Natural killer cell (primary cell): ENCODE measurements around the gene AVP. TPM values are rescaled to one million over a fixed set of nuclear protein-coding genes. Genes with fewer than 3 reads are reported as not detected.

Experiments
- ATAC-seq, 3 donors: fragments of 150-1000 bp in 2 of 3; fragments of 200-7000 bp in 1 of 3; cut with Tn5 transposase; 1 replicate in 1 of 3; 2 replicates in 2 of 3; pipeline ENCODE4 v1.10.0; 2021; ENCODE audit warnings: mild to moderate bottlenecking in 2 of 3, moderate library complexity in 2 of 3
- DNase-seq, 2 donors: peaks; one replicate each; pipeline versions ENCODE4 v3.0.0 to v3.0.0-alpha.2; 2013 to 2021; ENCODE audit warnings: mixed read lengths in 1 of 2
- H3K27ac ChIP-seq: one replicate; pipeline ENCODE4 v1.5.1; 2013; ENCODE audit warnings: mild to moderate bottlenecking, low read length
- H3K27me3 ChIP-seq: one replicate; pipeline ENCODE4 v1.6.1; 2013; ENCODE audit warnings: low read length; ENCODE audit not compliant: control insufficient read depth, insufficient read depth
- H3K36me3 ChIP-seq: one replicate; pipeline ENCODE4 v1.6.1; 2013; ENCODE audit warnings: low read length; ENCODE audit not compliant: control insufficient read depth, insufficient read depth
- H3K4me1 ChIP-seq: one replicate; pipeline ENCODE4 v1.6.1; 2013; ENCODE audit warnings: low read length; ENCODE audit not compliant: control insufficient read depth, insufficient read depth
- H3K4me3 ChIP-seq: one replicate; pipeline ENCODE4 v1.5.1; 2013; ENCODE audit warnings: low read length
- H3K9me3 ChIP-seq: one replicate; pipeline ENCODE4 v1.6.1; 2013; ENCODE audit warnings: low read length; ENCODE audit not compliant: control insufficient read depth, insufficient read depth
- H3K27ac Mint-ChIP-seq, 2 donors: one replicate each; pipeline ENCODE4 v1.8.0; 2022; ENCODE audit warnings: mild to moderate bottlenecking in 2 of 2, mixed read lengths in 2 of 2, moderate library complexity in 1 of 2
- H3K27me3 Mint-ChIP-seq, 2 donors: one replicate each; pipeline ENCODE4 v1.8.0; 2022; ENCODE audit warnings: low read depth in 2 of 2, mixed read lengths in 2 of 2
- H3K36me3 Mint-ChIP-seq: one replicate; pipeline ENCODE4 v1.8.0; 2022; ENCODE audit warnings: mixed read lengths
- H3K4me1 Mint-ChIP-seq, 2 donors: one replicate each; pipeline ENCODE4 v1.8.0; 2022; ENCODE audit warnings: mixed read lengths in 2 of 2
- H3K4me3 Mint-ChIP-seq: one replicate; pipeline ENCODE4 v1.8.0; 2022; ENCODE audit warnings: mild to moderate bottlenecking, moderate library complexity, mixed read lengths
- H3K9me3 Mint-ChIP-seq, 2 donors: one replicate each; pipeline ENCODE4 v1.8.0; 2022; ENCODE audit warnings: mixed read lengths in 2 of 2
- WGBS: methylation state at CpG from one replicate; pipeline ENCODE4 v1.1.7; 2013; ENCODE audit warnings: missing lambda C conversion rate; ENCODE audit not compliant: insufficient coverage; 5-methylcytosine and 5-hydroxymethylcytosine counted together
- intact Hi-C: fragments of 100-400 bp; cut with micrococcal nuclease; formaldehyde crosslinking; loops from one replicate; pipeline ENCODE4 v1.14.2; 2022
- total RNA-seq, 4 donors: library from RNA; stranded (reverse); fragments of 120-200 nt in 1 of 4; gene quantifications; one replicate each; pipeline versions ENCODE4 v1.2.3 to v1.2.4, GENCODE V29; 2013 to 2022
- TF ChIP-seq, protein P1 (sequence below): fragments of 200-600 bp; IDR thresholded peaks from one replicate; pipeline ENCODE4 v1.8.0; 2022; ENCODE audit warnings: antibody characterized with exemption

Gene AVP, protein sequence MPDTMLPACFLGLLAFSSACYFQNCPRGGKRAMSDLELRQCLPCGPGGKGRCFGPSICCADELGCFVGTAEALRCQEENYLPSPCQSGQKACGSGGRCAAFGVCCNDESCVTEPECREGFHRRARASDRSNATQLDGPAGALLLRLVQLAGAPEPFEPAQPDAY
- not detected for total RNA-seq
- total RNA-seq (2013), result not detected

DNA sequence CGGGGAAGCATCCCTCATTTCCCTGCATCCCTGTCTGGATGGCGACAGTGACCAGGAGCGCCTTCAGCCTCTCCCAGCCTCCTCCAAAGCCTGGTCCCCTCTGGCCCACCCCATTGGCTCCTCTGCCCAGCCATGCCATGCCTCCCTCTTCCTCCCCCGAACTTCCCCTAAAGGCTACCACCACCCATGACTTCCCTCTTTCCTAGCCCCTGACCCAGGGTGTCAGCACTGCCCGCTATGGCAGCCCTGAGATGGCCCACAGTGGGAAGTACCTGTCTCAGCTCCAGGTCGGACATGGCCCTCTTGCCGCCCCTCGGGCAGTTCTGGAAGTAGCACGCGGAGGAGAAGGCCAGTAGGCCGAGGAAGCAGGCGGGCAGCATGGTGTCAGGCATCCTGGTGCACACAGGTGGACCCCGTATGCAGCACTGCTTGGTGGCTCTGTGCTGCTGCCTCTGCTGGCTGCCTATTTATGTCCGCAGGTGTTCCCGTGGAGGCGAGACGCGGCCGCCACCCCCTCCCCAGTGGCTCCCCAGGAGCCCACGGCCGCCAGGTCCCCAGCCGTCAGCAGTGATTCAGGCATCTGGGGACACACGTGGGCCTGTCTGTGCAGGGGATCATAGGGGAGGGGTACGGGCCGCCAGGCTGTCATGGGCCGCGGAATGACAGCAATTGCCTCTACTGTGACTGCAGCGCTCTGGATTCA lies at the start of gene AVP:
Gene AVP (minus strand): TSS at position 442 of the 703 bp plus-strand sequence. CDS start 50 bp downstream, at position 392.
- DNase-seq (no peak), ATAC-seq (no peak)
- Mint-ChIP-seq H3K9me3 (no peaks in the 10 kb centered on the region), H3K27ac (peak within 1 kb of the TSS in 1 of 2 donors; percentile 21), H3K4me1 (peaks cover 0 to 6% of the 10 kb centered on the region in 2 donors), H3K4me3 (peak within 1 kb of the TSS; percentile 59), H3K36me3 (no peaks in the 10 kb centered on the region), H3K27me3 (peaks cover 47 to 48% of the 10 kb centered on the region in 2 donors)
- intact Hi-C loops, result no loop called here
- 44% methylated on average over 28 of the region's 28 CpGs for WGBS
- Histone ChIP-seq H3K9me3 (no peaks in the 10 kb centered on the region), H3K36me3 (no peaks in the 10 kb centered on the region), H3K4me1 (peaks cover 13% of the 10 kb centered on the region), H3K4me3 (no peak within 1 kb of the TSS), H3K27ac (no peak within 1 kb of the TSS), H3K27me3 (peaks cover 28% of the 10 kb centered on the region)
- TF ChIP-seq, protein P1, sequence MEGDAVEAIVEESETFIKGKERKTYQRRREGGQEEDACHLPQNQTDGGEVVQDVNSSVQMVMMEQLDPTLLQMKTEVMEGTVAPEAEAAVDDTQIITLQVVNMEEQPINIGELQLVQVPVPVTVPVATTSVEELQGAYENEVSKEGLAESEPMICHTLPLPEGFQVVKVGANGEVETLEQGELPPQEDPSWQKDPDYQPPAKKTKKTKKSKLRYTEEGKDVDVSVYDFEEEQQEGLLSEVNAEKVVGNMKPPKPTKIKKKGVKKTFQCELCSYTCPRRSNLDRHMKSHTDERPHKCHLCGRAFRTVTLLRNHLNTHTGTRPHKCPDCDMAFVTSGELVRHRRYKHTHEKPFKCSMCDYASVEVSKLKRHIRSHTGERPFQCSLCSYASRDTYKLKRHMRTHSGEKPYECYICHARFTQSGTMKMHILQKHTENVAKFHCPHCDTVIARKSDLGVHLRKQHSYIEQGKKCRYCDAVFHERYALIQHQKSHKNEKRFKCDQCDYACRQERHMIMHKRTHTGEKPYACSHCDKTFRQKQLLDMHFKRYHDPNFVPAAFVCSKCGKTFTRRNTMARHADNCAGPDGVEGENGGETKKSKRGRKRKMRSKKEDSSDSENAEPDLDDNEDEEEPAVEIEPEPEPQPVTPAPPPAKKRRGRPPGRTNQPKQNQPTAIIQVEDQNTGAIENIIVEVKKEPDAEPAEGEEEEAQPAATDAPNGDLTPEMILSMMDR, result no peak

DNA sequence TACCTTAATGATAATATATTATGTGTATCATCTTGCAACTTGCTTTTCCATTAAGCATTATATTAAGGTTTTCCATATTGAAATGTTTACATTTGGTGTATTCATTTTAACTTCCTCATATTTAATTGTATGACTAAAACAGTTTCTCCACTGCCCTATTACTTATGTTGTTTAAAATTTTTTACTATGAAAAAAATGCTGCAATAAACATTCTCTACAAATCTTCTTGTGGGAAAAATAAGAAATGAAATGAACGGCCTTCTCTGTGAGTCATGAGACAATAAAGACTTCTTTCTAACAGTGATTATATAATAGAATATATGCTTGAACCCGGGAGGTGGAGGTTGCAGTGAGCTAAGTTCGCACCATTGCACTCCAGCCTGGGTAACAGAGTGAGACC lies 49.6 kb upstream of the AVP start:
- H3K4me1 Mint-ChIP-seq, result peaks cover 13% of the 10 kb centered on the region in 2 donors
- Histone ChIP-seq H3K27ac (no peak overlapping the region), H3K4me1 (no peaks in the 10 kb centered on the region), H3K4me3 (no peak overlapping the region), H3K27me3 (no peaks in the 10 kb centered on the region), H3K9me3 (no peaks in the 10 kb centered on the region), H3K36me3 (peaks cover 1% of the 10 kb centered on the region)
- 94% methylated on average over 2 of the region's 3 CpGs for WGBS
- TF ChIP-seq, protein P1, result no peak
- no peak overlapping the region for H3K4me3 Mint-ChIP-seq
- H3K27ac Mint-ChIP-seq, result no peak overlapping the region
- no peaks in the 10 kb centered on the region for H3K27me3 Mint-ChIP-seq
- H3K9me3 Mint-ChIP-seq, result no peaks in the 10 kb centered on the region
- H3K36me3 Mint-ChIP-seq, result no peaks in the 10 kb centered on the region
- ATAC-seq, result no peak
- no peak for DNase-seq
- intact Hi-C loops, result no loop called here

DNA sequence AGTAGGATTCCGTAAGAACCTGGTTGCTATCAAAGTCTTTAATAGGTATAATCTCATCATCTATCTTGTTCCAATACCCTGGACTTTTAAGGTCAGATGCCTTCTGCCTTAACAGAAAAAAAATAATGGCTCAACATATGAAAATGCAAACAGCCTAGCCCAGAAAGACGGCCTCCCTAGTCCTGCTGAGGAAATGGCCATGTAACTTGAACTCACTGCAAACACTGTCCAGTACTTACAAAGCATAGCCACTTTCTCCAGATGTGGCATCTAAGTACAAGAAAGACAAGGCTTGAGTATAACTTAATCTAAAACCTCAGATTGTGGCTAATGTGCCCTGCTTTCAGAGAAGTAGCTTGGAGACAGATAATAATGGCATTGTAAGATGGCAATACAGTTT lies 48.6 kb upstream of the AVP start:
- Mint-ChIP-seq H3K4me3 (no peak overlapping the region), H3K9me3 (no peaks in the 10 kb centered on the region), H3K4me1 (peaks cover 6 to 7% of the 10 kb centered on the region in 2 donors), H3K27ac (no peak overlapping the region), H3K36me3 (no peaks in the 10 kb centered on the region), H3K27me3 (no peaks in the 10 kb centered on the region)
- H3K27ac ChIP-seq, result no peak overlapping the region
- no peaks in the 10 kb centered on the region for H3K9me3 ChIP-seq
- intact Hi-C loops, result no loop called here
- H3K36me3 ChIP-seq, result no peaks in the 10 kb centered on the region
- ATAC-seq (no peak), DNase-seq (no peak)
- 98% methylated on average over 2 of the region's 2 CpGs for WGBS
- H3K4me3 ChIP-seq, result no peak overlapping the region
- H3K4me1 ChIP-seq, result no peaks in the 10 kb centered on the region
- TF ChIP-seq, protein P1, result no peak
- H3K27me3 ChIP-seq, result no peaks in the 10 kb centered on the region
